WERI-Rb-1 (cell line): ENCODE data around the gene WSCD1.

Experiments used
- DNase-seq: peaks from one replicate; pipeline ENCODE4 v3.0.0-alpha.2; 2020
- H3K27ac ChIP-seq: fragments of 250-450 bp; sonication (Bioruptor Pico); 2 replicates; pipeline ENCODE4 v1.5.1; 2020; ENCODE audit warnings: mild to moderate bottlenecking, moderate library complexity
- H3K27me3 ChIP-seq: fragments of 250-450 bp; sonication (Bioruptor Pico); 2 replicates; pipeline ENCODE4 v1.5.1; 2021; ENCODE audit warnings: mild to moderate bottlenecking, low read depth, moderate library complexity; ENCODE audit not compliant: insufficient read depth, severe bottlenecking
- H3K36me3 ChIP-seq: fragments of 250-450 bp; sonication (Bioruptor Pico); 2 replicates; pipeline ENCODE4 v1.5.1; 2020; ENCODE audit warnings: mild to moderate bottlenecking, moderate library complexity
- H3K4me3 ChIP-seq: 2 replicates; pipeline ENCODE4 v1.5.1; 2011; ENCODE audit warnings: low read depth, mild to moderate bottlenecking, control low read depth, low read length
- H3K9me3 ChIP-seq: fragments of 250-450 bp; sonication (Bioruptor Pico); 2 replicates; pipeline ENCODE4 v1.5.1; 2021; ENCODE audit warnings: mild to moderate bottlenecking, moderate library complexity; ENCODE audit not compliant: severe bottlenecking
- CTCF ChIP-seq: IDR thresholded peaks from 2 replicates; pipeline ENCODE4 v1.5.1; 2011; ENCODE audit warnings: low read depth, mild to moderate bottlenecking, control low read depth, inconsistent platforms, low read length

WSCD1 gene

GRCh38 chr17:6080711-6081430 is 10.7 kb downstream of the WSCD1 start:
- DNase-seq, result no peak
- Histone ChIP-seq H3K9me3 (no peaks in the 10 kb centered on the region), H3K36me3 (peaks cover 78% of the 10 kb centered on the region), H3K4me3 (no peak overlapping the region), H3K27ac (peak overlapping the region; percentile 98), H3K27me3 (no peaks in the 10 kb centered on the region)
- no peak for TF ChIP-seq CTCF

- Histone ChIP-seq H3K36me3 (peaks cover 79% of the 10 kb centered on the region), H3K27me3 (no peaks in the 10 kb centered on the region), H3K4me3 (no peak overlapping the region), H3K9me3 (no peaks in the 10 kb centered on the region), H3K27ac (no peak overlapping the region)
- no peak for TF ChIP-seq CTCF
- no peak for DNase-seq
Measured at GRCh38 chr17:6082335-6082734, 12.2 kb downstream of the WSCD1 start.

GRCh38 chr17:6084311-6085161 is 14.4 kb downstream of the WSCD1 start:
- Histone ChIP-seq H3K9me3 (no peaks in the 10 kb centered on the region), H3K4me3 (no peak overlapping the region), H3K27ac (peak overlapping the region; percentile 14), H3K27me3 (no peaks in the 10 kb centered on the region), H3K36me3 (peaks cover 97% of the 10 kb centered on the region)
- no peak for DNase-seq
- no peak for TF ChIP-seq CTCF

DNA sequence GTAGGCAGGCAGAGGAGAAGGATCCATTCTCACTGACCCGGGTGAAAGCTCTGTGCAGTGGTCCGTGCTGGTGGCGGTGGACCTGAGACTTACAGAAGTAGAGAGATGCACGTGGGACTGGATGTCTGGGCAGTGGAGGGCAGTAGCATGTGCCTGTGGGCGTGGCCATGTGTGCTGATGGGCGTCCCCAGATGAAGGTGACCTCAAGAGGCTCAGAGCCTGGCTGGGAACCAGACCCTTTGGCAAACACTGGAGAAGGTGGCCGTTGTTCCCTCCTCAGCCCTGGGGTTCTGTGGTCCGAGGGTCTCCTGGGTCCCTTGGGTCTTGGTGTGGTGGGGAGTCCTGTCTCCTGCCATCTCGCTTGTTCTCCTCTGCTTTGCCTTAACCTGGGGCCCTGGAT is 15.6 kb downstream of the WSCD1 start:
- Histone ChIP-seq H3K4me3 (no peak overlapping the region), H3K27ac (no peak overlapping the region), H3K27me3 (no peaks in the 10 kb centered on the region), H3K9me3 (no peaks in the 10 kb centered on the region), H3K36me3 (peaks cover 96% of the 10 kb centered on the region)
- TF ChIP-seq CTCF, result no peak
- DNase-seq, result peak; percentile 36

DNA sequence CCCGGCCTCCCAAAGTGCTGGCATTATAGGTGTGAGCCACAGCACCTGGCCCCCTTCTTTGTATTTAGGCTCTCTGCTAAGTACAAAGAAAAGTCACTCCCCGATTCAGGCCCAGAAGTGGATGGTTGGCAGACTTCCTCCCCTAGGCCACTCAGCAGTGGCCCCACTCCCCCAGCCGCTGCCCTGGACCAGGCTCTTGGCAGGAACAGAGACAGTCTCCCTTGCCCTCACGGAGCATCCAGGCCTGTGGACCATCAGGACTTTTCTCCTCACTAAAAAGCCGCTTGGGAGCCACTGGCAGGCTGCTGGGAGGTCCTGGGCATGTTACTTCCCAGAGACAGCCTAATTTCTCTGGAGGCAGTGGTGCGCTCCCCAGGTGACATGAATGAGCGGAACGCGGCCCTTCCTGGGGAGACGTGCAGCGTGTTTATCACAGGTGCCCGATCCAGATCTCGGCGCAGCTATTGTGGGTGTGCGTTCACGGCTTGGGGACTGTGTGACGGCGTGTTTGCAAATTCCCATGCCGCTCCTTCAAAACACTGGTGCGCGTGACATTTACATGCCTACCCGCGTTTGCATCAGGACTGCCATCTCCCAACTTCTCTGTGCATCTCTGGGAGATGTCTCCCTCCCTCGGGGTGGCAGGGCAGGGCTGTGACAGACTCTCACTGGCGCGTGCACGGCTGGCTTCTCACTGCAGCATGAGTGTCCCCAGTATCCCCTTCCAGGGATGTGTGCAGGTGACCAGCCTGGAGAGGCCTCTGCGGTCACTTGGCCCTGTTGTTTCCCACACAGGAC is 16.6 kb downstream of the WSCD1 start:
- no peak for DNase-seq
- Histone ChIP-seq H3K27me3 (no peaks in the 10 kb centered on the region), H3K36me3 (peaks cover 96% of the 10 kb centered on the region), H3K4me3 (no peak overlapping the region), H3K9me3 (no peaks in the 10 kb centered on the region), H3K27ac (peak overlapping the region; percentile 50; the same call in 1 of the 2 replicates)
- TF ChIP-seq CTCF, result no peak
